Measurements from ENCODE around the gene TECPR1.

DNA sequence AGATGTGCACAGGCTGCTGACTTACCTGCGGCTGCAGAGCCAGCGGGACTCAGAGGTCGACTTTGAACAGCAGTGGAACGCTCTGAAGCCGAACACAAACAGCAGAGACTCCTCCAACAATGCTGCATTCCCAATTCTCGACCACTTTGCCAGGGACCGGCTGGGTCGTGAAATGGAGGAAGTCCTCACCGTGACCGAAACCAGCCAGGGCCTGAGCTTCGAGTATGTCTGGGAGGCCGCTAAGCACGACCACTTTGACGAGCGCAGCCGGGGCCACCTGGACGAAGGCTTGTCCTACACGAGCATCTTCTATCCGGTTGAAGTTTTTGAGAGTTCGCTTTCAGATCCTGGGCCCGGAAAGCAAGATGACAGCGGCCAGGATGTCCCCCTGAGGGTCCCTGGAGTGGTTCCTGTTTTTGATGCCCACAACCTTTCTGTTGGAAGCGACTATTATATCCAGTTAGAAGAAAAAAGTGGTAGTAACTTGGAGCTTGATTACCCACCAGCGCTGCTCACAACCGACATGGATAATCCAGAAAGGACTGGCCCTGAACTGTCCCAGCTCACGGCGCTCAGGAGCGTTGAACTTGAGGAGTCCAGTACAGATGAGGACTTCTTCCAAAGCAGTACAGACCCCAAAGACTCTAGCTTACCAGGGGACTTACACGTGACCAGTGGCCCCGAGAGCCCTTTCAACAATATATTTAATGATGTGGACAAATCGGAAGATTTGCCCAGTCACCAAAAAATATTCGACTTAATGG is 60.2 kb downstream of the TECPR1 start:
- TF ChIP-seq, protein P1, sequence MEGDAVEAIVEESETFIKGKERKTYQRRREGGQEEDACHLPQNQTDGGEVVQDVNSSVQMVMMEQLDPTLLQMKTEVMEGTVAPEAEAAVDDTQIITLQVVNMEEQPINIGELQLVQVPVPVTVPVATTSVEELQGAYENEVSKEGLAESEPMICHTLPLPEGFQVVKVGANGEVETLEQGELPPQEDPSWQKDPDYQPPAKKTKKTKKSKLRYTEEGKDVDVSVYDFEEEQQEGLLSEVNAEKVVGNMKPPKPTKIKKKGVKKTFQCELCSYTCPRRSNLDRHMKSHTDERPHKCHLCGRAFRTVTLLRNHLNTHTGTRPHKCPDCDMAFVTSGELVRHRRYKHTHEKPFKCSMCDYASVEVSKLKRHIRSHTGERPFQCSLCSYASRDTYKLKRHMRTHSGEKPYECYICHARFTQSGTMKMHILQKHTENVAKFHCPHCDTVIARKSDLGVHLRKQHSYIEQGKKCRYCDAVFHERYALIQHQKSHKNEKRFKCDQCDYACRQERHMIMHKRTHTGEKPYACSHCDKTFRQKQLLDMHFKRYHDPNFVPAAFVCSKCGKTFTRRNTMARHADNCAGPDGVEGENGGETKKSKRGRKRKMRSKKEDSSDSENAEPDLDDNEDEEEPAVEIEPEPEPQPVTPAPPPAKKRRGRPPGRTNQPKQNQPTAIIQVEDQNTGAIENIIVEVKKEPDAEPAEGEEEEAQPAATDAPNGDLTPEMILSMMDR (IDR thresholded peaks at IDR 0.05), result no peak
- TF ChIP-seq EZH2 (IDR thresholded peaks at IDR 0.05; ENCODE audit: borderline replicate concordance, insufficient read depth, low read depth, low read length, poor library complexity, severe bottlenecking), result no peak

All from B cell (primary cell).